Measurements from ENCODE around the gene BET1L. TPM values are rescaled to one million over a fixed set of nuclear protein-coding genes. Genes with fewer than 3 reads are reported as not detected.
"Not testable (repeated sequence)": the region's sequence is repeated elsewhere in the genome, so short reads cannot be mapped to it uniquely, and the experiment has no call there.

Gene BET1L
- total RNA-seq, 1 donor from 2014 or later: 46.3 TPM

DNA sequence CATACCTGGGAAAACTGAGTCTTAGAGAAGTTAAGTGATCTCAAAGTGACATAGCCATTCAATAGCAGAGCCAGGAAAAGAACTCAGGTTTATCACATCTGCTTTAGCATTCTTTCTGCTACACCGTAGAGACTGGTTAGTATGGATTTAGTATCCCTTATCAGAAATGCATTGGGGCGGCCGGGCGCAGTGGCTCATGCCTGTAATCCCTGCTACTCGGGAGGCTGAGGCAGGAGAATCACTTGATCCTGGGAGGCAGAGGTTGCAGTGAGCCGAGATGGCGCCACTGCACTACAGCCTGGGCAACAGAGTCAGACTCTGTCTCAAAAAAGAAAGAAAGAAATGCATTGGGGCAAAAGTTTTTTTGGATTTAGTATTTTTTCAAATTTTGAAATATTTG, 31.1 kb upstream of the BET1L start:
- H3K27me3 Mint-ChIP-seq (ENCODE audit: low read depth); H3K9me3 Mint-ChIP-seq; DNase-seq (ENCODE audit: low spot score); intact Hi-C loops (cut with micrococcal nuclease): not testable (repeated sequence)
- peak overlapping the region; percentile 96 for H3K4me3 Mint-ChIP-seq (ENCODE audit: low read depth)
- peaks cover 49% of the 10 kb centered on the region for H3K36me3 Mint-ChIP-seq (ENCODE audit: low read depth)
- H3K4me1 Mint-ChIP-seq (ENCODE audit: low read depth): peaks cover 58% of the 10 kb centered on the region
- peak overlapping the region; percentile 22 for H3K27ac Mint-ChIP-seq

DNA sequence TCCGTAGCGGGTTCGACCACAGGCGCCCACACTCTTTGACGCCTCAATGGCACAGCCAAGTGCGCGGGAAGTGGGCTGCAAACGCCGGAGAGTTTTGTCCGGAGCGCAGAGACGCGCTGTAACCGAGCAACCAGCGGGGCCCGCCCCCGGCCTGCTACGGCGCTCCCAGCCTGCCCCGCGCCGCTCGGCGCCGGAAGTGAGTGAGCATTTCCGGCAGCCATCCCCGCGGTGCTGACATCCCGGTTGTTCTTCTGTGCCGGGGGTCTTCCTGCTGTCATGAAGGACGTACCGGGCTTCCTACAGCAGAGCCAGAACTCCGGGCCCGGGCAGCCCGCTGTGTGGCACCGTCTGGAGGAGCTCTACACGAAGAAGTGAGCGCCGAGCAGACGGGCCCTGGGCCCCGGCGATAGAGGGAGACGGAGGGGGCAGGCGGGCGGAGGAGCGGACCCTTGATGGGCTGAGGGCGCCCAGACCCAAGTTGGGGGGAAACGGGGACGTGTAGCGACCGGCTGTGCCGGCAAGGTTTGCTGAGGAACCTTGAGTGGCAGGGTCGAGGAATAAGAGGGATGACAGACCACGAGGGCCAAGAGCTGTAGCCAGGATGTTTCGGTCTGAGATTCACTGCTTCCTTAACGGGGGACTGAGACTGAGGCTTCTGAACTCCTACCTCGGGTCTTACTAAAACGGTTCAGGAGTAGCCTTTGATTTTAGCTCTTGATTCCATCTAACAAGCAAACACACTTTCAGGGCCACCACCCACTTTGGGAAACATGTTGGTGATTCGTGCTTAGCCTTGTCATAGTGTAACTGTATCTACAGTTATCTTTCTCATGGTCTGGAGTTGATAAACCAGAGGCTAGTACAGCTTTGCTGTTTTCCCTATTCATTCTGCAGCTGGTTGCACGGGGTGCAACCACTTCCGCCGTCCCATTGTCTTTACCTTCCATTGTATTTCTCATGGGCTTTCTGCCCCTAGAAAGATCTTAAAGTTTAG, 29.9 kb upstream of the BET1L start, which contains the start of gene PSMD13:
TSS of gene PSMD13 (plus strand) at position 203 of the 994 bp plus-strand sequence. CDS start at position 277, 74 bp downstream.
- peak; percentile 87 for DNase-seq (ENCODE audit: low spot score)
- H3K9me3 Mint-ChIP-seq: no peaks in the 10 kb centered on the region
- H3K4me3 Mint-ChIP-seq (ENCODE audit: low read depth): peak within 1 kb of the TSS; percentile 96
- peaks cover 53% of the 10 kb centered on the region for H3K4me1 Mint-ChIP-seq (ENCODE audit: low read depth)
- intact Hi-C loops (cut with micrococcal nuclease): loop anchor here (1.0 to 2.0 kb wide), 3 partner anchors 30 to 76 kb away; partner anchors contain the start of genes BET1L and RIC8A
- no peaks in the 10 kb centered on the region for H3K27me3 Mint-ChIP-seq (ENCODE audit: low read depth)
- H3K27ac Mint-ChIP-seq: peak within 1 kb of the TSS; percentile 100
- peaks cover 38% of the 10 kb centered on the region for H3K36me3 Mint-ChIP-seq (ENCODE audit: low read depth)

DNA sequence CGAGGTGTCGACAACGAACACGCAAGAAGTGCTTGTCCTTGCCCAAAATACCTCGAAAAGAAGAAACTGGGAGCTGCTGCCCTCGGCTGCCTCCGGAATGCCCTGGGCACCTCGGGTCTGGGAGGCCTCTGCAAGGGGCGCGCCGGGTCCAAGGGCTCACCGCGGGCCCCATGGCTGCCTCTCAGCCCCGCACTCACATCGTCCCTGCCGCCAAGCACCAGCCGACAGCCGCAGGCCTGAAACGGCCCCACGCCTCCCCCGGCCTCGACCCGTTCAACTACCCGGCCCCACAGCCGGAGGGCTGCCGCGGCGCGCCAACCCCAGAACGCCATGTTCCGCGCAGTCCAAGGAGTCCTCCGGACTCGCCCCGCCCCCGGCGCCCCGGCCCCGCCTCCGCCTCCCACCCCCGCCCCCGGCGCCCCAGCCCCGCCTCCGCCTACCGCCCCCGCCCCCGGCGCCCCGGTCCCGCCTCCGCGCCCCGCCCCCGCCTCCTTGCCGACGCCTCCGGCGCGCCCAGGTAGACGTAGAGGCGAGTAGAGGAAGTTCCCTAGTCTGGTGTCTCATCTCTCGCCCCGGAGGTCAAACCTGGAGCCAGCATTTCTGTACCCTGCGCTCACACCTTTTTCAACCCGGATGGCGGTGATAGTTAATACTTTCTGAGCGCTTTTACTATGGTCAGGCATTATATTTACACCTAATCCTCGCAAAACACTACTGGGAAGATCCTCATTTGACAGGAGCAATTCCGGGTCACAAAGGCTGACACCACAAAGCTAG, 29.0 kb upstream of the BET1L start, which contains the start of gene SIRT3:
TSS of gene SIRT3 (minus strand) at position 346 of the 777 bp plus-strand sequence. CDS start at position 332, 14 bp downstream.
- Mint-ChIP-seq H3K36me3 (ENCODE audit: low read depth) (peaks cover 29% of the 10 kb centered on the region), H3K4me3 (ENCODE audit: low read depth) (peak within 1 kb of the TSS; percentile 96), H3K9me3 (no peaks in the 10 kb centered on the region), H3K27ac (peak within 1 kb of the TSS; percentile 100), H3K4me1 (ENCODE audit: low read depth) (peaks cover 44% of the 10 kb centered on the region), H3K27me3 (ENCODE audit: low read depth) (no peaks in the 10 kb centered on the region)
- peak; percentile 80 for DNase-seq (ENCODE audit: low spot score)
- intact Hi-C loops (cut with micrococcal nuclease): loop anchor here (1.0 to 2.0 kb wide), 3 partner anchors 29 to 77 kb away; partner anchors contain the start of genes BET1L and RIC8A

DNA sequence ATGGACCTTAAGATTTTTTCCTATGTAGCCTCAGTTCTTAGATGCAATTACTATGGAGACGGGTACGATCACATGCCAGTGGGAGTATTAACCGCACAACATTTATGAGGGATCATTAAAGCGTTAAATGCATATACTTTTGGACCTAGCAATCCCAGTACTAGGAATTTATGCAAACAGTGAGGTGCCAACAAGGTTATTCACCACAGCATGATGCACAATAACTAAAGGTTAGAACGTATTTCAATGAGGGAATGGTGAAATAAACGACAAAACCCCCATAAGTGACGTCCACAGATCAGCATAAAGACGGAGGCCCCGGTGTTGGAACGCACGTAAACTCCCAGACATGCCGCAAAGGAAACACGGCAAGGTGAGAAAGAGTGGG, 28.4 kb upstream of the BET1L start:
- peak overlapping the region; percentile 86 for H3K4me3 Mint-ChIP-seq (ENCODE audit: low read depth)
- peaks cover 27% of the 10 kb centered on the region for H3K36me3 Mint-ChIP-seq (ENCODE audit: low read depth)
- no peaks in the 10 kb centered on the region for H3K27me3 Mint-ChIP-seq (ENCODE audit: low read depth)
- H3K27ac Mint-ChIP-seq: peak overlapping the region; percentile 92
- intact Hi-C loops (cut with micrococcal nuclease): no loop called here
- H3K9me3 Mint-ChIP-seq: no peaks in the 10 kb centered on the region
- DNase-seq (ENCODE audit: low spot score): no peak
- H3K4me1 Mint-ChIP-seq (ENCODE audit: low read depth): peaks cover 42% of the 10 kb centered on the region

DNA sequence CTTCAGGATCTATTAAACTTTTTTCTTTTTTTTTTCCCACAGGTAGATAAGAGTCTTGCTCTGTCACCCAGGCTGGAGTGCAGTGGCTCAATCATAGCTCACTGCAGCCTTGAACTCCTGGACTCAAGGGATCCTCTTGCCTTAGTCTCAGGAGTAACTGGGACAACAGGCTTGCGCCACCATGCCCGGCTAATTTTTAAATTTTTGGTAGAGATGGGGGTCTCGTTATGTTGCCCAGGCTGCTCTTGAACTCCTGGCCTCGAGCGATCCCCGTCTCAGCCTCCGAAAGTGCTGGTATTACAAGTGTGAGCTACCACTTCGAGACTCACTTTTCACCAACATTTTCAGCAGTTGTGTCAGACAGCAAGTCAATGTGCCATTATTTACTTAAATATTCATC, 28.0 kb upstream of the BET1L start:
- Mint-ChIP-seq H3K4me1 (ENCODE audit: low read depth) (peaks cover 39% of the 10 kb centered on the region), H3K36me3 (ENCODE audit: low read depth) (peaks cover 26% of the 10 kb centered on the region), H3K27ac (peak overlapping the region; percentile 92), H3K27me3 (ENCODE audit: low read depth) (no peaks in the 10 kb centered on the region), H3K4me3 (ENCODE audit: low read depth) (peak overlapping the region; percentile 86), H3K9me3 (no peaks in the 10 kb centered on the region)
- no peak for DNase-seq (ENCODE audit: low spot score)
- intact Hi-C loops (cut with micrococcal nuclease): no loop called here

DNA sequence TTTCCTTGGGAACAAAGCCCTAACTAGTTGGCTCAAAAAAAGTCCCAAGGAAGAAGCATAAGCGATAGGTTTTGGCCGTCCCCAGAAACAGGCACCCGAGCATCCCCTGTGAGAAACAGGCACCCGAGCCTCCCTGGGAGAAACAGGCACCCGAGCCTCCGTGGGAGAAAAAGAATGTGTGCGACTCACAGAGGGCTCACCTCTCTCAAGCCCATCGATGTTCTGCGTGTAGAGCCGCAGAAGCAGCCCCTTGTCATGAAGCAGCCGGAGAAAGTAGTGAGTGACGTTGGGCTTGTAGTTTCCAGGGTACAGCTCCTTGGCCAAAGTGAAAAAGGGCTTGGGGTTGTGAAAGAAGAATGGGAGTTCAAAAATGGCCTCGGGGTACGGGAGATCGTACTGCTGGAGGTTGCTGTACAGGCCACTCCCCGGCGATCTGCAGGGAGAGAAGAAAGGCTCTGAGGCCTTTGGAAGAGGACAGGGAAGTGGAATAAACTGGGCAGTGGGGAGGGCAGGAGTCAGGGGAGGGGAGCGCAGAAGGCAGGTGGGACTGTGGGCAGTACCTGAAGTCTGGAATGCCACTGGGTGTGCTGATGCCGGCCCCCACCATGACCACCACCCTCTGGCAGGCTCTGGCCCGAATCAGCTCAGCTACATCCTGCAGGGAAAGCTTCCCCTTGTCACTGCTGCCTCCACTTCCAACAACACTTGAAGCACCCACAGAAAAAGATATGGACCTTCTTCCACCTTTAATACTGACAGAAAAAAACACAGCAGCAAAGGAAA, 25.8 kb upstream of the BET1L start:
- no peak overlapping the region for H3K27ac Mint-ChIP-seq
- no peak for DNase-seq (ENCODE audit: low spot score)
- peaks cover 21% of the 10 kb centered on the region for H3K4me1 Mint-ChIP-seq (ENCODE audit: low read depth)
- intact Hi-C loops (cut with micrococcal nuclease): no loop called here
- H3K27me3 Mint-ChIP-seq (ENCODE audit: low read depth): no peaks in the 10 kb centered on the region
- no peaks in the 10 kb centered on the region for H3K9me3 Mint-ChIP-seq
- no peak overlapping the region for H3K4me3 Mint-ChIP-seq (ENCODE audit: low read depth)
- peaks cover 9% of the 10 kb centered on the region for H3K36me3 Mint-ChIP-seq (ENCODE audit: low read depth)

DNA sequence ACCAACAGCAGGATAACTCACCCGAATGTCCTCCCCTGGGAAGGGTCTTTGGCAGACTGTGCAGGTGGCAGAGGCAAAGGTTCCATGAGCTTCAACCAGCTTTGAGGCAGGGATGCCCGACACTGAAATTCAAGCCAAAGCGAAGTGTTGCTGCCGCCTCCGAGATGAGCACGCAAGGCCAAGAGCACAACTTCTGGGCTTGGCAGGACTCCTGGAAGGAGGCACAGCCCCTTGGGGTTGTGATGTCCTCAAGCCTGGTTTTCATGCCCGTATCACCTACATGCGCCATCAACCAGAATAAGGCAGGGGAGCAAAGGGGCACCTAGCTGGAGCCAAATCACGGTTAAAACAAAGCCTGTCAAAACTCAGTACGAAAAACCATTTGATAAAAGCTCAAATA, 23.2 kb upstream of the BET1L start:
- Mint-ChIP-seq H3K4me1 (ENCODE audit: low read depth) (peaks cover 18% of the 10 kb centered on the region), H3K36me3 (ENCODE audit: low read depth) (peaks cover 6% of the 10 kb centered on the region), H3K4me3 (ENCODE audit: low read depth) (no peak overlapping the region), H3K27me3 (ENCODE audit: low read depth) (no peaks in the 10 kb centered on the region), H3K27ac (no peak overlapping the region), H3K9me3 (no peaks in the 10 kb centered on the region)
- no peak for DNase-seq (ENCODE audit: low spot score)
- intact Hi-C loops (cut with micrococcal nuclease): no loop called here

DNA sequence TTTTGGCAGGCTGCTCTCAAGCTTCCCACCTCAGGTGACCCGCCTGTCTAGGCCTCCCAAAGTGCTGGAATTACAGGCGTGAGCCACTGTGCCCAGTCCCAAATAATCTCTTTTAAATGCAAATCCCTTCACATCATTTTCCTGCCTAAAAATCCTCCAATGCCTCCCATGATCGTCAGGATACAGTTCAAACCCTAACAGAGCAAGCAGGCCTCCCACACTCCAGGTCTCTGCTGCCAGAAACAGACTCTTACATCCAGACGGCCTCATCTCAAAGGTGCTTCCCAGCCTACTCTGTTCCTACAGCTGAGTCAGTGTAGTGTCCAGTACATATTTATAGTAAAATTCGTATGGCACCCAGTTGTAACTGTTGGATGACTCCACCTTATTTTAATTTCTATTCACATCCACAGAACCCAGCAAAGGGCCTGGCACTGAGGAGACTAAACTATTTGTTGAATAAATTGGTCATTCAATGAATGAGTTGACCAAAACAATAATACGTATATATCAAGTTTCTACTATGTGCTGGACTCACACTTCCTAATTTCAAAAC, 20.7 kb upstream of the BET1L start:
- Mint-ChIP-seq H3K27me3 (ENCODE audit: low read depth) (no peaks in the 10 kb centered on the region), H3K4me1 (ENCODE audit: low read depth) (peaks cover 10% of the 10 kb centered on the region), H3K36me3 (ENCODE audit: low read depth) (peaks cover 10% of the 10 kb centered on the region), H3K4me3 (ENCODE audit: low read depth) (no peak overlapping the region), H3K9me3 (no peaks in the 10 kb centered on the region), H3K27ac (peak overlapping the region; percentile 65)
- DNase-seq (ENCODE audit: low spot score): no peak
- intact Hi-C loops (cut with micrococcal nuclease): no loop called here

DNA sequence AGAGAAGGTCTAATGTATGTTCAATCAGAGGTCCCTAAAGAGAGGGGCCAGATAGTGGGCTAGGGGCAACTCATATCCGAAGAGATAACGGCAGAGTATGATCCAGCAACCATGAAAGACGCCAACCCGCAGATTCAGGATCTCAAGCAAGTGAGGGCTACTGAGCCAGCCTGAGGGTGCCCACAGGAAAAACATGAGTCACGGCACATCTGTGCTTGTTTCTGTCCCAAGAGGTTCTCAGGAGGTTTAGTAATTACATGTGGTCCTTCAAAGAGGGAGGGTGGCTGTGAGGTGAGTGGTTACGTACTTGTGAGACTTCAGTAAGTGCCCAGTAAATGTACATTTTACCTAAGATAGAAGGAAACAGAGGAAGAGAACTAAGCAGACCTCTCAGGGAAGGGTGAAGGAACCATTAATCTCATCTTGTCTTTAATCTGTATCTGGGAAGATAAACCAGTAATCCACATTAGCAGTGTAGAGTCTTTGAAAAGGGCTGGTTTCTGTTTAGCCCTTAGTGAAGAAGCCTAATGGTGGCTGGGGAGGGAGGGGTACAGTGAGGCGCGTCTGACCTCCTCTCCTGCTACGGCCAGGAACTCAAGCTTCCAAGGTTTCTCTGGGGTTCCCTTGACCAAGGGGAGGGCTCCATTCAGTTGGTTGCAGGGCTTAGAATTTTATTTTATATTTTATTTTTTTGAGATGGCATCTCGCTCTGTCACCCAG, 18.7 kb upstream of the BET1L start:
- no peaks in the 10 kb centered on the region for H3K9me3 Mint-ChIP-seq
- intact Hi-C loops (cut with micrococcal nuclease): no loop called here
- no peak overlapping the region for H3K4me3 Mint-ChIP-seq (ENCODE audit: low read depth)
- H3K4me1 Mint-ChIP-seq (ENCODE audit: low read depth): peaks cover 10% of the 10 kb centered on the region
- H3K36me3 Mint-ChIP-seq (ENCODE audit: low read depth): peaks cover 14% of the 10 kb centered on the region
- no peak for DNase-seq (ENCODE audit: low spot score)
- H3K27ac Mint-ChIP-seq: no peak overlapping the region
- no peaks in the 10 kb centered on the region for H3K27me3 Mint-ChIP-seq (ENCODE audit: low read depth)

DNA sequence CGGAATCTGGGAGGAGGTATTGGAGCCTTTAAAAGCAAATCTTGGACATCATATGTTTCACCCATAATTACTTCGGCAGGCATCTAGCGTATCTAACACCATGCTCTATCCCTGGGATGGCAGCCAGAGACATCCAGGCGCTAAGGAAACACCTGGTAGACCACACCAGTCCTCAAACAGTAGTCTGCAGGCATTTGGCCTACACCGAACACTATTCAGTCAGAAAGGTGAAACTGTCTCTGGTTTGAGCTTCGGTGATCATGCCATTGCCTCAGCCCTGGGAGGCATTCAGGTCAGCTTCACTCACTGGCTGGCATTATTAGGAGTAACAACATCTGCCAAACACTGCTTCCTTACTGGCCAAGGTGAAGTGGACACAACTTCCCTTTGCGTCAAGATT, 17.2 kb upstream of the BET1L start:
- Mint-ChIP-seq H3K27me3 (ENCODE audit: low read depth) (no peaks in the 10 kb centered on the region), H3K9me3 (no peaks in the 10 kb centered on the region), H3K36me3 (ENCODE audit: low read depth) (peaks cover 11% of the 10 kb centered on the region), H3K4me3 (ENCODE audit: low read depth) (no peak overlapping the region), H3K4me1 (ENCODE audit: low read depth) (peaks cover 10% of the 10 kb centered on the region), H3K27ac (no peak overlapping the region)
- intact Hi-C loops (cut with micrococcal nuclease): no loop called here
- no peak for DNase-seq (ENCODE audit: low spot score)

DNA sequence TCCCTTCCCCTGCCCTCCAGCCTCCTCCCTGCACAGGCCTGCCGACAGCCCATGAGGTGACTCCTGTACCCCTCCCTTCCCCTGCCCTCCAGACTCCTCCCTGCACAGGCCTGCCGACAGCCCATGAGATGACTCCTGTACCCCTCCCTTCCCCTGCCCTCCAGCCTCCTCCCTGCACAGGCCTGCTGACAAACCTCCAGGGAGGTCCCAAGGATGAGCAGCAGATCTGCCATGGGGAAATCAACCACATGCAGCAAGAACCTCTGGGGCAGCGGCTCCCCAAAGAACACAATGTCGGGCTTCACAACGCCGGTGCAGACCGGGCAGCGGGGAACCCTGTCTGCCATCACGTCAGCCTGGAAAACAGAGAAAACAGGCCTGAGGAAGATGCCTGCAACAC, 16.7 kb upstream of the BET1L start:
- Mint-ChIP-seq H3K27ac (no peak overlapping the region), H3K4me3 (ENCODE audit: low read depth) (no peak overlapping the region), H3K27me3 (ENCODE audit: low read depth) (no peaks in the 10 kb centered on the region), H3K36me3 (ENCODE audit: low read depth) (peaks cover 11% of the 10 kb centered on the region), H3K4me1 (ENCODE audit: low read depth) (peaks cover 10% of the 10 kb centered on the region), H3K9me3 (no peaks in the 10 kb centered on the region)
- DNase-seq (ENCODE audit: low spot score): no peak
- intact Hi-C loops (cut with micrococcal nuclease): no loop called here

Data from activated T-helper 2 cell treated with anti-CD3 and anti-CD28 coated beads, Interferon-gamma antibody, Interleukin-2, Interleukin-4, amounts not matched to agents 10 μg/mL and 5 μg/mL and 100 μg/mL, durations not matched to agents 14 hours and 24 hours and 36 hours (primary cell).